Gastrocnemius medialis (tissue), 4 donors: Measurements from ENCODE around the gene KLK8. TPM values are rescaled to one million over a fixed set of nuclear protein-coding genes. Genes with fewer than 3 reads are reported as not detected.

Experiments used
- ATAC-seq, 2 donors: fragments of 150-250 bp; one replicate each; pipeline ENCODE4 v1.9.1; 2016
- DNase-seq, 2 donors: peaks; one replicate each; pipeline ENCODE4 v3.0.0-alpha.2; 2019
- H3K27ac ChIP-seq, 4 donors: fragments of 200-600 bp; sonication (generic); 1 replicate in 1 of 4; 2 replicates in 3 of 4; pipeline ENCODE4 v1.5.1; 2016 to 2018; ENCODE audit warnings: mild to moderate bottlenecking in 2 of 4, moderate library complexity in 1 of 4
- H3K27me3 ChIP-seq, 3 donors: fragments of 200-600 bp; sonication (generic) in 2 of 3; 1 replicate in 1 of 3; 2 replicates in 2 of 3; pipeline versions ENCODE4 v1.5.1 to v1.6.0; 2016 to 2019; ENCODE audit warnings: mild to moderate bottlenecking in 1 of 3, moderate library complexity in 1 of 3
- H3K36me3 ChIP-seq, 2 donors: fragments of 200-600 bp; sonication (generic) in 1 of 2; one replicate each; pipeline ENCODE4 v1.5.1; 2017 to 2018
- H3K4me1 ChIP-seq, 2 donors: fragments of 200-600 bp; sonication (generic) in 1 of 2; one replicate each; pipeline ENCODE4 v1.5.1; 2016 to 2017; ENCODE audit warnings: mild to moderate bottlenecking in 2 of 2
- H3K4me3 ChIP-seq, 4 donors: fragments of 200-600 bp; sonication (generic) in 3 of 4; 1 replicate in 1 of 4; 2 replicates in 3 of 4; pipeline ENCODE4 v1.5.1; 2016 to 2019; ENCODE audit warnings: mild to moderate bottlenecking in 2 of 4
- H3K9me3 ChIP-seq, 3 donors: fragments of 200-600 bp; sonication (generic) in 2 of 3; 1 replicate in 1 of 3; 2 replicates in 2 of 3; pipeline ENCODE4 v1.5.1; 2016 to 2019
- CTCF ChIP-seq, 5 experiments: fragments of 450-650 bp in 3 of 5; fragments of 200-600 bp in 2 of 5; sonication (generic) in 2 of 5; IDR thresholded peaks in 4 of 5; conservative IDR thresholded peaks in 1 of 5; 1 replicate in 4 of 5; 2 replicates in 1 of 5; pipeline ENCODE4 v1.5.1; 2016 to 2019; ENCODE audit warnings: antibody characterized with exemption in 5 of 5, mild to moderate bottlenecking in 3 of 5, moderate library complexity in 3 of 5
- POLR2A ChIP-seq, 2 donors: fragments of 450-650 bp; IDR thresholded peaks; one replicate each; pipeline ENCODE4 v1.6.1; 2017; ENCODE audit warnings: antibody characterized with exemption in 2 of 2, mild to moderate bottlenecking in 2 of 2, moderate library complexity in 2 of 2
- in situ Hi-C, 4 donors: fragments of 200-750 bp; cut with MboI; loops; one replicate each; pipeline versions ENCODE4 v1.15.0 to v1.8.0; 2017; ENCODE audit warnings: low sequenced_read_pairs in 4 of 4
- intact Hi-C: fragments of 100-400 bp; cut with DNase I; formaldehyde crosslinking; loops from one replicate; pipeline ENCODE4 v1.15.1; 2023; ENCODE audit warnings: low total_unique reads
- total RNA-seq, 4 donors: library from RNA; depleted of rRNA; stranded (reverse); fragments of >200 nt; gene quantifications; one replicate each; pipeline versions ENCODE4 v1.1.0 to v1.2.3, GENCODE V29; 2016

Gene KLK8
- total RNA-seq, 4 donors from 2014 or later, result not detected

GRCh38 chr19:50967929-50968715 lies 33.3 kb downstream of the KLK8 start:
- no peaks in the 10 kb centered on the region for H3K9me3 ChIP-seq
- ATAC-seq, result no peak
- peaks cover 0 to 3% (median 0%) of the 10 kb centered on the region in 3 donors for H3K27me3 ChIP-seq
- DNase-seq, result no peak
- no peaks in the 10 kb centered on the region for H3K4me1 ChIP-seq
- no peaks in the 10 kb centered on the region for H3K36me3 ChIP-seq
- no peak overlapping the region for H3K27ac ChIP-seq
- no peak for TF ChIP-seq CTCF (IDR thresholded peaks at IDR 0.05 in 4 of 5, conservative IDR thresholded peaks at IDR 0.05 in 1 of 5)
- TF ChIP-seq POLR2A (IDR thresholded peaks at IDR 0.05), result no peak
- in situ Hi-C loops (no loop called here), intact Hi-C loops (no loop called here)
- no peak overlapping the region for H3K4me3 ChIP-seq

GRCh38 chr19:50964266-50964665 lies 37.1 kb downstream of the KLK8 start:
- intact Hi-C loops, result no loop called here

GRCh38 chr19:50963381-50963780 lies 38.0 kb downstream of the KLK8 start:
- TF ChIP-seq CTCF (IDR thresholded peaks at IDR 0.05 in 4 of 5, conservative IDR thresholded peaks at IDR 0.05 in 1 of 5) (no peak), POLR2A (IDR thresholded peaks at IDR 0.05) (no peak)
- intact Hi-C loops, result no loop called here
- no peak for DNase-seq
- Histone ChIP-seq H3K36me3 (no peaks in the 10 kb centered on the region), H3K9me3 (no peaks in the 10 kb centered on the region), H3K4me1 (no peaks in the 10 kb centered on the region), H3K27me3 (peaks cover 0 to 1% (median 0%) of the 10 kb centered on the region in 3 donors), H3K27ac (no peak overlapping the region), H3K4me3 (no peak overlapping the region)
- ATAC-seq, result no peak
- in situ Hi-C loops, result no loop called here

More at GRCh38 chr19:50964266-50964665, 37.1 kb downstream of the KLK8 start:
- Histone ChIP-seq H3K27ac (no peak overlapping the region), H3K9me3 (no peaks in the 10 kb centered on the region), H3K4me3 (no peak overlapping the region), H3K4me1 (no peaks in the 10 kb centered on the region), H3K27me3 (peaks cover 0 to 3% (median 0%) of the 10 kb centered on the region in 3 donors), H3K36me3 (no peaks in the 10 kb centered on the region)
- no peak for ATAC-seq
- in situ Hi-C loops, result no loop called here
- TF ChIP-seq POLR2A (IDR thresholded peaks at IDR 0.05) (no peak), CTCF (IDR thresholded peaks at IDR 0.05 in 4 of 5, conservative IDR thresholded peaks at IDR 0.05 in 1 of 5) (no peak)
- DNase-seq, result no peak

GRCh38 chr19:50962245-50962644 lies 39.2 kb downstream of the KLK8 start:
- Histone ChIP-seq H3K27me3 (no peaks in the 10 kb centered on the region), H3K4me1 (no peaks in the 10 kb centered on the region), H3K9me3 (no peaks in the 10 kb centered on the region), H3K27ac (no peak overlapping the region), H3K36me3 (no peaks in the 10 kb centered on the region), H3K4me3 (no peak overlapping the region)
- ATAC-seq (no peak), DNase-seq (no peak)
- intact Hi-C loops (no loop called here), in situ Hi-C loops (no loop called here)
- TF ChIP-seq POLR2A (IDR thresholded peaks at IDR 0.05), result no peak
- TF ChIP-seq CTCF (IDR thresholded peaks at IDR 0.05 in 4 of 5, conservative IDR thresholded peaks at IDR 0.05 in 1 of 5), result no peak
